ENCODE data around the gene EML2.

DNA sequence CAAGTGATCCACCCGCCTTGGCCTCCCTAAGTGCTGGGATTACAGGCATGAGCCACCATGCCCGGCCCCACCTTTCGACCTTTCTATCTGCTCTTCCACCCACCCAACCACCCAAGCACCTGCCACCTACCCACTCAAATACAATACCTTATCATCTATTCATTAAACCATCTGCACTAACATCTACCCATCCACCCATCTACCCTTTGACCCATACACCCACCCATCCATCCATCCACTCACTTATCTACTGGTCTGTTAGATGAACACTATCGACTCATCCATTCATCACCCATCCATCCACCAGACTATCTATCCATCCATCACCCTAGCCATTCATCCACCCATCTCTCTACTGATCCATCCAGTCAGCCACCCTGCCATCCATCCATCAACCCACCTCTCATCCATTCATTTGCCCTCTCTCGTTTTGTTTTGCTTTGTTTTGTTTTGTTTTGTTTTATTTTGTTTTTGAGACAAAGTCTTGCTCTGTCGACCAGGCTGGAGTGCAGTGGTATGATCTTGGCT lies 17.2 kb downstream of the EML2 start:
- no peak for TF ChIP-seq POLR2A (IDR thresholded peaks at IDR 0.05; ENCODE audit: low read depth, low read length)
- no peak for TF ChIP-seq POLR2AphosphoS5 (IDR thresholded peaks at IDR 0.05; ENCODE audit: low read depth, low read length)

All from GM12892 (cell line).